ENCODE results near the gene PCDHB11.

The PCDHB11 gene

GRCh38 chr5:141250576-141250975 lies 51.1 kb downstream of the PCDHB11 start:
- no peak for TF ChIP-seq CTCF (conservative IDR thresholded peaks at IDR 0.05; ENCODE audit: low read depth, low read length)
- no peak for DNase-seq (ENCODE audit: low read depth)
- H3K4me3 ChIP-seq (ENCODE audit: low read depth, low read length): no peak overlapping the region

Data from choroid plexus epithelial cell (primary cell).